PFSK-1 (cell line): Measurements from ENCODE around the gene MAMLD1.

Source experiments
- FOXP2 ChIP-seq: optimal IDR thresholded peaks from 2 replicates; pipeline ENCODE3; 2011; ENCODE audit warnings: borderline replicate concordance, control low read depth, inconsistent platforms; ENCODE audit not compliant: insufficient read depth; ENCODE audit errors: extremely low read length, extremely low read depth
- POLR2AphosphoS5 ChIP-seq: IDR thresholded peaks from 2 replicates; pipeline ENCODE4 v1.6.1; 2012; ENCODE audit warnings: low read depth, mild to moderate bottlenecking, control low read depth, low read length, moderate library complexity
- REST ChIP-seq, 2 experiments: IDR thresholded peaks; 2 replicates each; pipeline versions ENCODE4 v1.6.1 to v1.8.0; 2011 to 2012; ENCODE audit warnings: low read depth in 2 of 2, low read length in 2 of 2, control low read depth in 1 of 2, inconsistent platforms in 1 of 2, mild to moderate bottlenecking in 1 of 2, moderate library complexity in 1 of 2; ENCODE audit not compliant: insufficient read depth in 1 of 2
- TAF1 ChIP-seq: IDR thresholded peaks from 2 replicates; pipeline ENCODE4 v1.6.1; 2012; ENCODE audit warnings: low read length, control low read depth, borderline replicate concordance; ENCODE audit not compliant: insufficient read depth

GRCh38 chrX:150456941-150457340 is 93.8 kb downstream of the MAMLD1 start:
- TF ChIP-seq TAF1 (no peak), POLR2AphosphoS5 (no peak), REST (IDR thresholded peaks at IDR 0.05; ENCODE audit: insufficient read depth in 1 of 2, low read depth in 2 of 2, low read length in 2 of 2) (no peak), FOXP2 (no peak)
